Right lobe of liver (tissue), 6 donors: ENCODE measurements around the gene MARCHF4. TPM values are rescaled to one million over a fixed set of nuclear protein-coding genes. Genes with fewer than 3 reads are reported as not detected.

ENCODE experiments used
- ATAC-seq, 4 donors: fragments of 200-7000 bp; cut with Tn5 transposase; one replicate each; pipeline ENCODE4 v1.9.1; 2020; ENCODE audit warnings: mild to moderate bottlenecking in 4 of 4, moderate library complexity in 4 of 4
- DNase-seq, 3 donors: peaks; one replicate each; pipeline ENCODE4 v3.0.0-alpha.2; 2020
- H3K27ac ChIP-seq, 3 donors: fragments of 200-600 bp; one replicate each; pipeline ENCODE4 v1.8.0; 2022
- H3K27me3 ChIP-seq, 2 donors: fragments of 200-600 bp; one replicate each; pipeline ENCODE4 v1.8.0; 2022
- H3K36me3 ChIP-seq, 4 donors: fragments of 200-600 bp; sonication (generic) in 1 of 4; one replicate each; pipeline versions ENCODE4 v1.5.1 to v1.8.0; 2017 to 2022; ENCODE audit warnings: control low read depth in 1 of 4
- H3K4me1 ChIP-seq, 4 donors: fragments of 200-600 bp; sonication (generic) in 1 of 4; one replicate each; pipeline versions ENCODE4 v1.5.1 to v1.8.0; 2017 to 2022; ENCODE audit warnings: control low read depth in 1 of 4
- H3K4me3 ChIP-seq, 3 donors: fragments of 200-600 bp; one replicate each; pipeline ENCODE4 v1.8.0; 2022
- H3K9me3 ChIP-seq, 4 donors: fragments of 200-600 bp; sonication (generic) in 1 of 4; one replicate each; pipeline versions ENCODE4 v1.5.1 to v1.8.0; 2017 to 2022; ENCODE audit warnings: control low read depth in 1 of 4
- POLR2A ChIP-seq: fragments of 450-650 bp; IDR thresholded peaks from one replicate; pipeline ENCODE4 v1.6.1; 2017; ENCODE audit warnings: antibody characterized with exemption, mild to moderate bottlenecking
- WGBS: methylation state at CpG from one replicate; pipeline ENCODE4 v1.1.6; 2018; ENCODE audit warnings: low coverage, low lambda C conversion rate; ENCODE audit not compliant: insufficient coverage; ENCODE audit errors: missing lambda C conversion rate; 5-methylcytosine and 5-hydroxymethylcytosine counted together
- intact Hi-C, 2 donors: fragments of 100-400 bp; cut with DNase I; formaldehyde crosslinking; loops; one replicate each; pipeline versions ENCODE4 v1.11.2 to v1.14.1; 2022
- total RNA-seq, 6 experiments: library from RNA; depleted of rRNA in 2 of 6; stranded (reverse); fragments of >200 nt in 2 of 6; fragmentation: NEBNext Ultra II Directional in 3 of 6; extraction: Animal tissue kit (Norgen Biotek cat#: 25700) in 3 of 6; gene quantifications; one replicate each; pipeline versions ENCODE4 v1.1.0 to v1.2.4, GENCODE V29; 2016 to 2023
- TF ChIP-seq, protein P1 (sequence below), 4 donors: fragments of 200-600 bp in 3 of 4; fragments of 450-650 bp in 1 of 4; IDR thresholded peaks; one replicate each; pipeline versions ENCODE4 v1.5.1 to v1.8.0; 2016 to 2022; ENCODE audit warnings: antibody characterized with exemption in 4 of 4, mild to moderate bottlenecking in 2 of 4
- donor health status: DM: no; HTN: yes; CAD: no.
- donor health status: DM: no; HTN: no; CAD: no.
- donor health status: DM: no; HTN: no; CAD: no.
- donor health status: DM: no; HTN: yes; CAD: no.
- donor health status: DM: no; HTN: yes; CAD: no.

MARCHF4 gene
- total RNA-seq, 6 experiments from 2014 or later: not detected

GRCh38 chr2:216350214-216350791, 22.0 kb downstream of the MARCHF4 start:
- H3K4me3 ChIP-seq: no peak overlapping the region
- TF ChIP-seq POLR2A: no peak
- TF ChIP-seq, protein P1, sequence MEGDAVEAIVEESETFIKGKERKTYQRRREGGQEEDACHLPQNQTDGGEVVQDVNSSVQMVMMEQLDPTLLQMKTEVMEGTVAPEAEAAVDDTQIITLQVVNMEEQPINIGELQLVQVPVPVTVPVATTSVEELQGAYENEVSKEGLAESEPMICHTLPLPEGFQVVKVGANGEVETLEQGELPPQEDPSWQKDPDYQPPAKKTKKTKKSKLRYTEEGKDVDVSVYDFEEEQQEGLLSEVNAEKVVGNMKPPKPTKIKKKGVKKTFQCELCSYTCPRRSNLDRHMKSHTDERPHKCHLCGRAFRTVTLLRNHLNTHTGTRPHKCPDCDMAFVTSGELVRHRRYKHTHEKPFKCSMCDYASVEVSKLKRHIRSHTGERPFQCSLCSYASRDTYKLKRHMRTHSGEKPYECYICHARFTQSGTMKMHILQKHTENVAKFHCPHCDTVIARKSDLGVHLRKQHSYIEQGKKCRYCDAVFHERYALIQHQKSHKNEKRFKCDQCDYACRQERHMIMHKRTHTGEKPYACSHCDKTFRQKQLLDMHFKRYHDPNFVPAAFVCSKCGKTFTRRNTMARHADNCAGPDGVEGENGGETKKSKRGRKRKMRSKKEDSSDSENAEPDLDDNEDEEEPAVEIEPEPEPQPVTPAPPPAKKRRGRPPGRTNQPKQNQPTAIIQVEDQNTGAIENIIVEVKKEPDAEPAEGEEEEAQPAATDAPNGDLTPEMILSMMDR (IDR thresholded peaks at IDR 0.05): no peak
- WGBS: 69% methylated on average over 3 of the region's 3 CpGs
- peak in 1 of 4 donors; percentile 38 for ATAC-seq
- no peaks in the 10 kb centered on the region for H3K36me3 ChIP-seq
- H3K27ac ChIP-seq: no peak overlapping the region
- no peaks in the 10 kb centered on the region for H3K4me1 ChIP-seq
- no peak for DNase-seq
- intact Hi-C loops: no loop called here
- H3K27me3 ChIP-seq: no peaks in the 10 kb centered on the region
- no peaks in the 10 kb centered on the region for H3K9me3 ChIP-seq

- no peak for DNase-seq
- Histone ChIP-seq H3K9me3 (no peaks in the 10 kb centered on the region), H3K27me3 (no peaks in the 10 kb centered on the region), H3K4me3 (no peak overlapping the region), H3K27ac (no peak overlapping the region), H3K36me3 (no peaks in the 10 kb centered on the region), H3K4me1 (no peaks in the 10 kb centered on the region)
- no peak for TF ChIP-seq POLR2A
- TF ChIP-seq, protein P1 (IDR thresholded peaks at IDR 0.05): no peak
- peak in 2 of 4 donors; percentile 28 to 35 for ATAC-seq
- WGBS: 46% methylated on average over 3 of the region's 3 CpGs
- intact Hi-C loops: no loop called here
Observed at GRCh38 chr2:216349366-216349765, 22.9 kb downstream of the MARCHF4 start.

DNA sequence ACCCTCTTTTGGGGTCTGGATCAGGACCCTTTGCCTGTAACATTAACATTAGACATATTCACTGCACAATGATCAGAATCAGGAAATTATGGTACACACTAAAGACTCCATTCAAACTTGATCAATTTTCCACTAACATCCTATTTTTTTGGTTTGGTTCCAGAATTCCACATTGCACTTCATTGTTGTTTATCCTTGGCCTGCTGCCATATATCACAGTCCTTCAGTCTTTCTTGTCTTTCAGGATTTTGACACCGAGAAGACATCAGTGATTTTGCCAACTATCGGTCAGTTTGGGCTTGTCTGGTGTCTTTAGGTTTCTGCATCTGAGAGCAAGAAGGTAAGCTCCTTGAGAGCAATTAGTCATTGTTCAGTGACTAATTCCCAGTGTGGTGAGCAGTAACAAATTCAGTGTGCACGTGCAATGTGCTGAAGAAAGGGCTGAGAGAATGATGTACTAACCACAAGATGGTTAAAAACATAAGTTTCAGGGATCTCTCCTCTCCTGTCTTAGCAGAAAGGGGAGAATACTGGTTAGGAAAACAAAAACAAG, 23.5 kb downstream of the MARCHF4 start:
- no peak overlapping the region for H3K27ac ChIP-seq
- no peak for TF ChIP-seq POLR2A
- TF ChIP-seq, protein P1 (IDR thresholded peaks at IDR 0.05): no peak
- ATAC-seq (no peak), DNase-seq (no peak)
- no peaks in the 10 kb centered on the region for H3K4me1 ChIP-seq
- WGBS: 45% methylated on average over 3 of the region's 3 CpGs
- H3K36me3 ChIP-seq: no peaks in the 10 kb centered on the region
- no peak overlapping the region for H3K4me3 ChIP-seq
- no peaks in the 10 kb centered on the region for H3K27me3 ChIP-seq
- intact Hi-C loops: no loop called here
- H3K9me3 ChIP-seq: no peaks in the 10 kb centered on the region

DNA sequence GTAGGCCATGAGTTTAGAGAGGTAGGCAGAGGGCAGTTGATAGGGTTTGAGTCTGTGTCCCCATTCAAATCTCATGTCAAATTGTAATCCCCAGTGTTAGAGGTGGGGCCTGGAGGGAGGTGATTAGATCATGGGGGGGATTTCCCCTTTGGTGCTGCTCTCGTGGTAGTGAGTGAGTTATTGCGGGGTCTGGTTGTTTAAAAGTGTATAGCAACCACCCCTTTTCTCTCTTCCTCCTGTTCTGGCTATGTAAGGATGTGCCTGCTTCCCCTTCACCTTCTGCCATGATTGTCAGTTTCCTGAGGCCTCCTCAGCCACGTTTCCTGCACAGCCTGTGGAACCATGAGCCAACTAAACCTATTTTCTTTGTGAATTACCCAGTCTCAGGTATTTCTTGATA, 25.5 kb downstream of the MARCHF4 start:
- WGBS: 27% methylated on average over 3 of the region's 3 CpGs
- Histone ChIP-seq H3K27ac (no peak overlapping the region), H3K9me3 (no peaks in the 10 kb centered on the region), H3K4me1 (no peaks in the 10 kb centered on the region), H3K27me3 (no peaks in the 10 kb centered on the region), H3K4me3 (no peak overlapping the region), H3K36me3 (no peaks in the 10 kb centered on the region)
- DNase-seq (no peak), ATAC-seq (no peak)
- intact Hi-C loops: no loop called here
- TF ChIP-seq, protein P1 (IDR thresholded peaks at IDR 0.05): no peak
- no peak for TF ChIP-seq POLR2A
